HG02938 (cell line): ENCODE data around the gene GNA12.

Source experiments
- ATAC-seq: cut with Tn5 transposase; IDR thresholded peaks from one replicate; pipeline ENCODE4 v1.9.1; 2021; ENCODE audit warnings: mild to moderate bottlenecking, moderate library complexity; ENCODE audit not compliant: unreplicated experiment

GNA12 gene

GRCh38 chr7:2717293-2718261 lies 126.5 kb downstream of the GNA12 start:
- no peak for ATAC-seq

DNA sequence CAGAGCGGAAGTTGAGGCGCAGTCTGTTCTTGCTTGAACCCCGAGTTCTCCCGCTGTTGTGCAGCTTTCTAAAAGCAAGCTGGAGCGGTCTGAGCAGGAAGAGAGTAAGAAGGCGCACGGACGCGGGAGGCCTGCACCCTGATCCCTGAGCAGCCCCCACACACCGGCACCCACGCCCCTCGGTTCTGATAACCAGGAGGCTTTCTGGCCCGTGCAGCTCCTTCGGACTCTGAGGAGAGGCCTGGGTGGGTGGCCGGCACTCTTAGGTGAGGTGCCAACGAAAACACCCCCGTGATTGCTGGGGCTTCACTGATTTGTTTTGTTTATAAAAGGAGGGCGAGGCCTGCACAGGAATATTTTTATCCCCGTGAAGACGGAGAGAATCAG lies 127.2 kb downstream of the GNA12 start:
- ATAC-seq, result no peak

- ATAC-seq, result no peak
These were observed 127.6 kb downstream of the GNA12 start for GRCh38 chr7:2716488-2716887.

- no peak for ATAC-seq
These were observed 128.5 kb downstream of the GNA12 start for GRCh38 chr7:2715341-2716231.

DNA sequence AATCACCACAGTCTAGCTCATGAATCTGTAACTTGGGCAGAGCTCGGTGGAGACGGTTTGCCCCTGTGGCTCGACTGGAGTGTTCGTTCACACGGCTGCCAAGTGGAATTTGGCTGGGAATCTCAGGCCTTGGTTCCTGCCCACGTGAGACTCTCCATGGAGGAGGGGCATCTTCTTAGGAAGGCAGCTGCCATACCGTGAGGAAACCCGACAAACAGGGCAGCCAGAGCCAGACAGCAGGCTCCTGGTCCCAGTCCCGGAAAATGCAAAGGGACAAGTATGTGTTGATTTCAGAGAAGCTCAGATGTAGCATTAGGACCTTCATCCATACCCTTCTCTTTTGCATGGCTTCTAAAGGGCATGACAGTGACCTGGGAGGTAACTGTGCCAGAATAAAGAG lies 129.5 kb downstream of the GNA12 start:
- no peak for ATAC-seq

DNA sequence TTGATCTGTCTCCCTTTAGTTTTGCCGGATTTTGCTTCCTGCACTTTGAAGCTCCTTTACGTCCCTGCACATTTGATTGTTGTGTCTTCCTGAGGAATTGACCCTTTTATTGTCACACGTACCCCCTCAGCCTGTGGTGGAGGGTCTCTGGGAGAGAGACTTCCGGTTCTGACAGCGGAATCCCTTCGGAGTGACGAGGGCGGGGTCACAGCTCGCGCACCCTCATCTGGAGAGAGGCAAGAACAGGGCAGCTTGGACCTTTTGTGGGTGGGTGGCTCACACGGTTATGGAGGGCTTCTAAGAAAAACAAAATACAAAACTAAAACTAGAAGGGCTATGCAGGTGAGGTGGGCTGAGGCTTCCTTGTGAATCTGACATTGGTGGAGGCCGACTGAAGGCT lies 130.1 kb downstream of the GNA12 start:
- ATAC-seq, result no peak

- no peak for ATAC-seq
These were observed 130.7 kb downstream of the GNA12 start for GRCh38 chr7:2713370-2713769.

GRCh38 chr7:2711895-2712675 lies 132.0 kb downstream of the GNA12 start:
- no peak for ATAC-seq

DNA sequence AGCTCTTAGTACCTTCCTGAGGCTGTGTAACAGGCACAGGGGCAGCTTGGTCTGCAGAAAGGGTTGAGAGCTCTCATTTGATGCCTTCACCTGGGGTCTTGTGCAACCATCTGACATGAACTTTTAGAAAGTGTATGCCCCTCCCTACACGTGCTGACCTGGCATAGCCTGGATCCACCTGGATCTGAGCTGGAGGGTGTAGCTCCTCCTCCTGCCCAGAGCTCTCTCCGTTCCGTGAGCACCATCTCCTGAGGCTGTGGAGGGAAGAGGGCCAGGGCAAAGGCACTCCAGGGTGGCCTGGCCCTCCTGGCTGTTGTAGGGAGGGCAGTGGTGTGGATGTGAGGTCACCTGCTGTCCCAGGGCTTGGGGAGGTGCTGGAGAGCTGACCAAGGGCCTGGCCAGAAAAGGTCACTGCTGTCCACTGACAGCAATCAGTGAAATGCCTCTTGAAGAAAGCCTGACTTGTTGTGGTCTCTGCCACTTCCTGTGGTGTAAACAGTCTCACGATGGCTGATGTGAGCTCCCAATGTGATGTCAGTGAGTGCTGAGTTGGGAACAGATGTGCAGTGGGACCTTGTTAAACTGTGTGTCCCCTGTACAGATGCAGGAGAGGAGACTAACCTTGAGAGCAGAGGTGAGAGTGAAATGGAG lies 133.1 kb downstream of the GNA12 start:
- no peak for ATAC-seq

DNA sequence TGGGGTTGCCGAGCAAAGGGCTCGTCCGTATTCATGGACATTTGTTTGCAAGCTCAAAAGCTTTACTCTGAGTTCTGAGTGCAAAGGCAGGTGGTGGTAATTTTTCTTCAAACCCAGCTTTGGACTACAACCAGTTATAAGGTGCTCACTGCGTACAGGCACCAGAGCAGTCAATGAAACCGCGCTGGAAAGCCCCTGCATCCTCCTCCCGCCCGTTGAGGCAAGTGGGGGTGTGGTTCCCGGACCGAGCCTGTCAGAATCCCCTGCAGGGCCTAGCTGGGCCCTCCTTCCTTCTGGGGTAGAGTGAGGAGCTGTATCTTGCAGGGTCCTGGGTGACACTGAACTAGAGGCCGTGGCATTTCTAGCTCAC lies 133.8 kb downstream of the GNA12 start:
- peak; percentile 49 for ATAC-seq

GRCh38 chr7:2709553-2710285 lies 134.4 kb downstream of the GNA12 start:
- peak; percentile 72 for ATAC-seq

- ATAC-seq, result no peak
These were observed 135.4 kb downstream of the GNA12 start for GRCh38 chr7:2708547-2709310.

DNA sequence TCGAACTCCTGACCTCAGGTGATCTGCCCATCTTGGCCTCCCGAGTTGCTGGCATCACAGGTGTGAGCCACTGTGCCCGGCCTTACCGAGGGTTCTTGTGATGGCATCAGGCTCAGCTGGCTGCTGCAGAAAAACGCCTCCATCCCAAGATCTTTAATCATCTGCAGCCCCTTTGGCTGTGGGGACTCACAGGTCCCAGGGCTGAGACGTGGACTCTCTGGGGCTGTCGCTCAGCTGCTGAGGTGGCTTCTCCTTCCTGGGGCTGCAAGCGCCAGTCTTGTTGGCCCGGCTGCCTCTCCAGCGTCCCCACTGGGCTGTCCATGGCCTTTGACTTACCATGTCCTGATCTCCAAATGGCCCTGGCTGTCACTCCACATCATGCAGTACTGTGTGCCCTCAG lies 136.1 kb downstream of the GNA12 start:
- ATAC-seq, result no peak

DNA sequence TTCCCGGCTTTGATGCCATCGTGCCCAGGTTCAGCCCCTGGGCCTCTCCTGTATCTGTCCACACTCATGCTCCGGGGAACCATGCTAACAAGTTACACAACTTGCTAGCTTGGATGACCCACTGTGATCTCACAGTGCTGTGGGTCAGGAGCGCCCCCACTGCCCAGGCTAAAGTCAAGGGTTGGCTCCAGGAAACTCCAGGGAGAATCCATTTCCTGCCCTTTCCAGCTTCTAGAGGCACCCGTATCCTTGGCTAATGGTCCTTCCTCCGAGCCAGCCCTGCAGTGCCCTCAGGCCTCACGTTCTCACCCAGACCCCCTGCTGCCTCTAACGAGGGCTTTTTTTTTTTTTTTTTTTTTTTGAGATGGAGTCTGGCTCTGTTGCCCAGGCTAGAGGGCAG lies 136.6 kb downstream of the GNA12 start:
- ATAC-seq, result no peak

- no peak for ATAC-seq
These were observed 137.4 kb downstream of the GNA12 start for GRCh38 chr7:2706685-2707126.

DNA sequence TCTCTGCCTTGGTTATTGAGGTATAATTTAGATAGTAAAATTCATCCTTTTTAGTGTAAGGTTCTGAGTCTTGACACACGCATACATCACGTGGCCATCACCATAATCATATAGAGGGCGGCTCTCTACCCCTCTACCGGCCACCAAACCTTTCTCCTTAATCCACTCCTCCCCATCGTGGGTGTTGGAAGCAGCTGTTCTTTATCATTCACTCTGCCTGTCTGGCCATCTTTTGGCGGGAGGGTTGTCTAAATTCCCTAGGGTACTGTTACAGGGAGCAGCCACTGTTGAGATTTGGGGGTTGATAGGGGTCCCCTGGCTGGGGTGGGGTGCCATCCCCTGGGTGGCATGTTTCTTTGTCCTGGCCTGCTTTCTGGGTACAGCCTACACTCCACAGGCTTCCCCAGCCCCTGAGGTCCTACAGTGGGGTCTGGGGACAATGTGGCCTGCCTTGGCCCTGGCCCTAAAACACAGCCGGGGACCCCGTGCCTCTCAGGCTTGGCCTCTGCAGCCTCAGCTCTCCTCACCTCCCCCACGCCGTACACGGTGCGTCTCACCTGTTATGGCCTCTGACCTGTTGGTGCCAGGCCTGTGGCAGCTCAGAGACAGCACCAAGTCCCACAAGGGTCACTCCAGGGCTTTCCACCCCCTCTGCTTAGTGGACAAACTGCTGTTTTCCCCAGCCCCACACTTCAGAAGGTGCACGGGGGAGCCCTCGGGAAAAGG lies 138.6 kb downstream of the GNA12 start:
- ATAC-seq, result no peak

- no peak for ATAC-seq
These were observed 141.5 kb downstream of the GNA12 start for GRCh38 chr7:2702594-2702957.

DNA sequence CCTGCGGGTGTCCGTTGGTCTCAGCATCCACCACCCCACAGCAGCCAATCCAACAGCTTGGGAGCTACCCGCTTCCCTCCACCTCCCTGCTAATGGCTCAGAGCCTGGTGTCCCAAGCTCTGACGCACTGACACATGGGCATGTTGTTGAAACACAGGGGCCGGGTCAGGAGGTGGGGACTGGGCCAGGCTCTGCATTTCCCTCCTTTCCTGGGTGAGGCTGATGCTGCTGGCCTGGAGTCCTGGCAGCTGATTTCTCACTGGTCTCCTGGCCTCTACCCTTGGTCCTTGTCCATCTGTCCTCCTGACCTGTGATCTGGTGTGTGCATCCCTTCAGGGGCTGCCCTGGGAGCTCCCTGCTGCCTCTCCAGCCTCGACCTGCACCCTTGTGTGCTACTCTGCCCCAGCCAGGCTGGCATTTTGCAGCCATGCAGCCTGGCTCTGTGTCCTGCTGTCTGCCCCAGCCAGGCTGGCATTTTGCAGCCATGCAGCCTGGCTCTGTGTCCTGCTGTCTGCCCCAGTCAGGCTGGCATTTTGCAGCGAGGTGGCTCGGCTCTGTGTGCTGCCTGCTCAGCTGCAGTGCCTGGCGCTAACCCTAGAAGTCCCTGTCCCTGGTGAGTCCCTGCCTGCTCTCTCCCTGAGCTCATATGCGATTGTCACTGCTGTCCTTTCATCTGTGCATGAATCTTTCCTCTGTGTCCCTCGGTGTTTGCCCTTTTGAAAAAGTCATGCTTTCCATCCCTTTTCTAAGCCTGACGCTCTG lies 142.1 kb downstream of the GNA12 start:
- ATAC-seq, result no peak
